Measurements from ENCODE around the gene COA1. TPM values are rescaled to one million over a fixed set of nuclear protein-coding genes. Genes with fewer than 3 reads are reported as not detected.

COA1 gene
- total RNA-seq, 1 experiment from 2014 or later, result 151 TPM

- no peak overlapping the region for H3K4me2 ChIP-seq
- H3K4me1 ChIP-seq (replicated peaks; ENCODE audit: insufficient read depth), result peaks cover 27% of the 10 kb centered on the region
- H3F3A ChIP-seq (ENCODE audit: insufficient read depth, low read depth), result peaks cover 22% of the 10 kb centered on the region
- H3K9me3 ChIP-seq (ENCODE audit: insufficient read depth, low read depth), result no peaks in the 10 kb centered on the region
- no peaks in the 10 kb centered on the region for H3K27me3 ChIP-seq (ENCODE audit: insufficient read depth, low read depth)
- no peak overlapping the region for H3K4me3 ChIP-seq
- CTCF ChIA-PET, result no interaction called here
- H2AFZ ChIP-seq, result no peak overlapping the region
- intact Hi-C loops (cut with micrococcal nuclease; ENCODE audit: unreplicated experiment), result no loop called here
- DNase-seq, result no peak
- TF ChIP-seq EZH2 (IDR thresholded peaks at IDR 0.05; ENCODE audit: low read depth), result no peak
- H3K36me3 ChIP-seq (ENCODE audit: low read depth), result peaks cover 81% of the 10 kb centered on the region
- H4K20me1 ChIP-seq (ENCODE audit: insufficient read depth), result no peaks in the 10 kb centered on the region
- peak overlapping the region; percentile 1; the same call in 1 of the 2 replicates for H3K27ac ChIP-seq
- BruUV-seq (replicated peaks), result no TSS peak
- no peaks in the 10 kb centered on the region for H3K9me2 ChIP-seq (ENCODE audit: insufficient read depth)
- POLR2A ChIA-PET (ENCODE audit: unreplicated experiment), result no interaction called here
- peaks cover 50% of the 10 kb centered on the region for H3K79me2 ChIP-seq (ENCODE audit: low read depth)
Observed at GRCh38 chr7:43642897-43643630, 86.3 kb downstream of the COA1 start.

- Histone ChIP-seq H3K9me3 (ENCODE audit: insufficient read depth, low read depth) (no peaks in the 10 kb centered on the region), H3K9me2 (ENCODE audit: insufficient read depth) (no peaks in the 10 kb centered on the region), H3K4me1 (replicated peaks; ENCODE audit: insufficient read depth) (peaks cover 6% of the 10 kb centered on the region; the same call in 1 of the 2 replicates), H3K27ac (no peak overlapping the region; the same call in 1 of the 2 replicates), H2AFZ (no peak overlapping the region), H3K27me3 (ENCODE audit: insufficient read depth, low read depth) (no peaks in the 10 kb centered on the region), H3K4me2 (no peak overlapping the region), H3K36me3 (ENCODE audit: low read depth) (peaks cover 84% of the 10 kb centered on the region), H3F3A (ENCODE audit: insufficient read depth, low read depth) (peaks cover 16% of the 10 kb centered on the region), H3K4me3 (no peak overlapping the region), H3K79me2 (ENCODE audit: low read depth) (peaks cover 31% of the 10 kb centered on the region), H4K20me1 (ENCODE audit: insufficient read depth) (no peaks in the 10 kb centered on the region)
- TF ChIP-seq CTCF (conservative IDR thresholded peaks at IDR 0.05) (no peak), EZH2 (IDR thresholded peaks at IDR 0.05; ENCODE audit: low read depth) (no peak)
- intact Hi-C loops (cut with micrococcal nuclease; ENCODE audit: unreplicated experiment), result no loop called here
- no TSS peak for BruUV-seq (replicated peaks)
- DNase-seq, result no peak
- CTCF ChIA-PET, result no interaction called here
- POLR2A ChIA-PET (ENCODE audit: unreplicated experiment), result interaction anchor here (0.6 kb wide), 1 partner anchor 46 kb away, joined by 5 read pairs; no protein-coding TSS in a partner anchor
Observed at GRCh38 chr7:43640679-43641078, 88.6 kb downstream of the COA1 start.

- Histone ChIP-seq H3K4me3 (no peak overlapping the region), H3K4me2 (no peak overlapping the region), H3K27me3 (ENCODE audit: insufficient read depth, low read depth) (no peaks in the 10 kb centered on the region), H2AFZ (no peak overlapping the region), H3F3A (ENCODE audit: insufficient read depth, low read depth) (peaks cover 23% of the 10 kb centered on the region), H3K9me3 (ENCODE audit: insufficient read depth, low read depth) (no peaks in the 10 kb centered on the region), H3K9me2 (ENCODE audit: insufficient read depth) (no peaks in the 10 kb centered on the region), H3K4me1 (replicated peaks; ENCODE audit: insufficient read depth) (no peaks in the 10 kb centered on the region), H4K20me1 (ENCODE audit: insufficient read depth) (no peaks in the 10 kb centered on the region), H3K36me3 (ENCODE audit: low read depth) (peaks cover 84% of the 10 kb centered on the region), H3K79me2 (ENCODE audit: low read depth) (peaks cover 24% of the 10 kb centered on the region), H3K27ac (peak overlapping the region; percentile 29; the same call in 1 of the 2 replicates)
- TF ChIP-seq CTCF (conservative IDR thresholded peaks at IDR 0.05) (no peak), EZH2 (IDR thresholded peaks at IDR 0.05; ENCODE audit: low read depth) (no peak)
- peak in 1 of 2 experiments; percentile 61 for DNase-seq
- no TSS peak for BruUV-seq (replicated peaks)
- ChIA-PET POLR2A (ENCODE audit: unreplicated experiment) (no interaction called here), CTCF (no interaction called here)
- intact Hi-C loops (cut with micrococcal nuclease; ENCODE audit: unreplicated experiment), result no loop called here
Observed at GRCh38 chr7:43639858-43640491, 89.3 kb downstream of the COA1 start.
